Activated CD4-positive, alpha-beta T cell treated with anti-CD3 and anti-CD28 coated beads for 4 hours (primary cell): Measurements from ENCODE around the gene JAZF1.

ENCODE experiments used
- DNase-seq, 2 donors: peaks; one replicate each; pipeline ENCODE4 v3.0.0-alpha.2; 2020

The JAZF1 gene

GRCh38 chr7:28180364-28181147 is at the start of gene JAZF1:
Gene JAZF1, minus strand, starts transcription at chr7:28180795.
- DNase-seq = peak; percentile 51 to 67

DNA sequence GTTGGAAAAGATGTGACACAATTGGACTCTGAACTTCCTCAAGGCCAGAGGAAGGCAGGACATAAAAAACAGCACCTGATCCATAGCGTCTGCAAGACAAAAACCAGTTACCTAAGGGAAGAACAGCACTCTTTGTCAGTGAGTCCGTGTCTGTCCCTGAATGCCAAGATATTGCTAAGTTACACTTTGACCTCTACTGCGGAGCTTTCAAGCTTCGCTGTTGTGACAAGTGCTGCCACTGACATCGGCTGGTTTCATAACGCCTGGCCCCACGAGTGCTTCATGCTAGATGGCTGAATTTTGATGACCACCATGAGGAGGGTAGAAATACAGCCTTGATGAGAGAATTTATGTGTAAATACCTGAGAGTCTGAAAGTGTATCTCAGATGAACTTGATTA is 49.7 kb upstream of the JAZF1 start:
- DNase-seq = no peak

DNA sequence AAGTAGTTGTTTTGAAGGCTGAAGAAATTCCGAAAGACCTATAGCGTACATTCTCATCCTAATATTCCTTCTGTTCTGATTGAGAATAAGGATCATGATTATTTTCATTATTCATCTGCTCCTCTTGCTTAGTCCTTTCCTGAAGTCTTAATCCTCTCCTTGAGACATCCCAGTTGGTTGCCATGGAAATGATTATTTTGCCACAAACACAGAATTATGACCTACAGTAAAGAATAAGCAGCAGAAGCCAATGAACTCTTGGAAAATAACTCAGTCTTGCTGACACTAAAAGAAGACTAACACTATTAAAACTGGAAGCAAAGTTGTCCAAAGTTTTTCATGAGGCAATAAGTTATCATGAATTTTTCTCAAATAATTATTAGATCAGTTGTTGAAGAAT is 47.8 kb upstream of the JAZF1 start:
- DNase-seq = no peak

DNA sequence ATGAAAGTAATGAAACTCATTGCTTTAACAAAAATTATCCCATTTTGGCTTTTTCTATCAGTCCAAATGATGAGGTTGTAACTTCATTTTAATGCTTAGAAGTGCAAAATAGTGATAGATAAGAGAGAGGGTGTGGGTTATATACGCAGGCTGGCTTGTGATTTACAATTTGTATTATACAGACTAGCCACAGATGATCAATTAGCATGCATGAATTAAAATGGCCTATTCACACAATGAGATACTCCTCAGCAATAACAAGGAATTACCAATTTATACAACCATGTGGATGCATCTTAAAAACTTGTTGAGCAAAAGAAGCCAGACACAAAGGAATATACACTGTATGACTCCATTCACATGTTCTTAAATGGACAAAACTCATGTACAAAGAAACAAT is 45.4 kb upstream of the JAZF1 start:
- DNase-seq = no peak

- no peak for DNase-seq
Observed at GRCh38 chr7:28225576-28225975, 45.0 kb upstream of the JAZF1 start.

- DNase-seq = no peak
Observed at GRCh38 chr7:28224675-28225074, 44.1 kb upstream of the JAZF1 start.

GRCh38 chr7:28224172-28224571 is 43.6 kb upstream of the JAZF1 start:
- DNase-seq = no peak

- no peak for DNase-seq
Observed at GRCh38 chr7:28222636-28223035, 42.0 kb upstream of the JAZF1 start.

DNA sequence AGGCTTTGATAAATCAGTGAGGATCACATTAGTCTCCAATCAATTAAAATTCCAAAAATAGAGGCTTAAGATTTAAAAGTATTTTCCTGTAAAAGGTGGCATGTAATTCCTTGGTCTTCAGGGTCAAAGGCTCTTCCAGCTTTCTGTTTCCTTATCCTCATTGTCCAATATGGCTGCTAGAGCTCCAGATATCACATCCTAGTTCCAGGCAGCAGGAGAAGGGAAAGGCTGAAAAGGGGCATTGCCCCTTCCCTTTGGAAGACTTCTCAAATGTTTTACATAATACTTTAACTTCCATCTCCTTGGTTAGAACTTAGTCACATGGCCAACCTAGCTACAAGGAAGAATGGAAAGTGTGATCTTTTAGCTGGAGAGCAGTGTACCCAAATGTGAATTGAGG is 39.2 kb upstream of the JAZF1 start:
- DNase-seq = no peak

GRCh38 chr7:28217143-28217542 is 36.5 kb upstream of the JAZF1 start:
- DNase-seq = no peak

DNA sequence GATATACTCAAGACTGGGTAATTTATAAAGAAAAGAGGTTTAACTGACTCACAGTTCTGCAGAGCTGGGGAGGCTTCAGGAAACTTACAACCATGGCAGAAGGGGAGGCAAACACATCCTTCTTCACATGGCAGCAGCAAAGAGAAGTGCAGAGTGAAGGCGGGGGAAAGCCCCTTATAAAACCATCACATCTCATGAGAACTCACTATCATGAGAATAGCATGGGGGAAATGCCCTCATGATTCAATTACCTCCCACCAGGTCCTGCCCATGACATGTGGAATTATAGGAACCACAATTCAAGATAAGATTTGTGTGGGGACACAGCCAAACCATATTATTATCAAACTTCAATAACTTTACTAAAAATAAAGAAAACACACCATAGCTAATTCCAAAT is 30.4 kb upstream of the JAZF1 start:
- DNase-seq = no peak

- DNase-seq = no peak
Observed at GRCh38 chr7:28208506-28208905, 27.9 kb upstream of the JAZF1 start.

- no peak for DNase-seq
Observed at GRCh38 chr7:28207486-28208158, 27.0 kb upstream of the JAZF1 start.

DNA sequence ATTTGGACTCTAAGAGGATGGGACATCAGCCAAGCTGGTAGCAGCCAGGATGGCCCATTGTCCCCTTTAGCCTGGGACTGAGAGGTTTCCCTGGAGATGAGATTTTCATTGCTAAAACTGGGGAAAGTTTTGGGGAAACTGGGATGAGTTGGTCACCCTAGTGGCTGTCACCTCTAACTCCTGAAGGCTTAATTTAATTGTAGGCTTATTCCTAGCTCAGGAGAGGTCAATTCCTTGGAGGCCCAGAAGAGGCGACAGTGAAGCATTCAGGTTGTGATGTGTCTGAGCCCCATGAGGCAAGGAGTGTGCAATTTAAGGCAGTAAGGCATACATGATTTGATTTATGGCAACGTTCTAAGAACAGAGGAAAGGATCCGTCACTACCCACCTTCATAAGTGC is 24.9 kb upstream of the JAZF1 start:
- DNase-seq = no peak

GRCh38 chr7:28203508-28204240 is 23.1 kb upstream of the JAZF1 start:
- no peak for DNase-seq

- DNase-seq = no peak
Observed at GRCh38 chr7:28202222-28202621, 21.6 kb upstream of the JAZF1 start.

- DNase-seq = no peak
Observed at GRCh38 chr7:28201131-28201530, 20.5 kb upstream of the JAZF1 start.

DNA sequence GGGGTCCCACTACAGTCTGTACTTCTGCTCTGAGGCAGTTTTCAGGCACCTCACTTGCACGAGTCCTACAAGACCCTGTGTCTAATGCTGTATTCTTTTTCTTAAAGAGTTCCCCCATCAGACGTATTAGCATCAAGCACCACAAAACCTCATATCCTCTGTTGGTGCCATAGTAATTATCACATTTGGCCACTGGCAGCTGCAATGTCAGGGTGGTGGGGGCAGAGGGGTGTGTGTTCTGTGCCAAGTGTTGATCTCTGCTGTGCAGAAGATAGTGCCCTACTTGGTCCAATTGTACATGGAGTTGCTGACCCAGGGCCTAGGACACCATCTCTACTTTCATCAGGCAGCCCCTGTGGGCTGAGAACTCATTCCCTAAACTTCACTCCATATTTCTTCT is 20.0 kb upstream of the JAZF1 start:
- DNase-seq = no peak

DNA sequence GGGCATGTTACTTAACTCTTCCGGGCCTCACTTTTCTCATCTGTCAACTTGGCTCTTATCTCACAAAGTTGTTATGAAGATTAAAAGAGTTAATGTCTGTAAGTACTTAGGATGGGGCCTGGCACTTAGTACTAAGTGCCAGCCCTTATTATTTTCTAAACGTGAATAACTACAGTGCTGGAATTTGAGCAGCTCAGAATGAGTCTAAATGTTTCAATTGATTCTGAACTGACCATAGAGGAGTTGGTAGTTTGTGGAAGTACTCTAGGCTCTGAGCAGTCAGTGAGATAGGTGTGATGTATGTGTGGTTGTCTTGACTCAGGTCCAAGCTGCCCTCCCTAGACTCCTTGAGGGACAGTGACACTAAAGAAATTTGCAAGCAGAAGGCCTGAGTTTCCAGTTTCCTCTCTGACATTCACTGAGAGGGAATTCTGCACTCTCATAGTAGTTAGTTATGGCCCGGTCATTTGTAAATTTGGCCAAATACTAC is 18.5 kb upstream of the JAZF1 start:
- DNase-seq = no peak

DNA sequence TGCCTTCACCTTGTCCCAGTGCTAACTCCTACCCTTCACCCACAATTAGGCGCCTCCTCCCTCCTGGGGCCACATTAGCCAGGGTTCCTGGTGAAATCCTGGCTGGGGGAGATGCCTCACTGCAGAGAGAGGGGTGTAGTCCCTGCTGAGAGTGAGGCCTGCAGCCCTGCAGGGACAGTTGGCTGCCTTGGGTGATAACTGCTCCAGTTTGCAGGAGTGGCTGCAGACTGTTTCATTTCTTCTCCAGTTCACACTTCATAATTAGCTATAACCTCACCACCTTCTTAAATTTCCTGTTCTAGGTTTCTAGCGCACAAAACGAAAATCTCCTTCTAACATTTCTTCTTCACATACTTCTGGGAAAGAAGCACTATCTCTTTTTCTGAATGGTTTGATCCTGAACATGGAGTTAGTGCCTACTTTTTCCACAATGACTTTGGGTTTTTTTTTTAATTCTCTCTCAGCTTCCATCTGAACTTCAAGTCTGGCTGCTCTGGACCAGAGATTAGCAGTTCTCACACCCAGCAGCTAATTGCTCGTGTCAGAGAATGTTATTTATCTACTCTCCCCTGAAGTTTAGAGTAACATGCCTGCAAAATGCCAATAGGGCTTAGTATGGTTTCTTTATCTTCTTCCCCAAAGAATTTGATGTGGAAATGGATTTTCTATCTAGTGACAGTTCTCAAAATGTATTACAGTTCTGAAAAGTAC is 15.5 kb upstream of the JAZF1 start:
- no peak for DNase-seq

GRCh38 chr7:28192786-28193585 is 12.4 kb upstream of the JAZF1 start:
- no peak for DNase-seq

DNA sequence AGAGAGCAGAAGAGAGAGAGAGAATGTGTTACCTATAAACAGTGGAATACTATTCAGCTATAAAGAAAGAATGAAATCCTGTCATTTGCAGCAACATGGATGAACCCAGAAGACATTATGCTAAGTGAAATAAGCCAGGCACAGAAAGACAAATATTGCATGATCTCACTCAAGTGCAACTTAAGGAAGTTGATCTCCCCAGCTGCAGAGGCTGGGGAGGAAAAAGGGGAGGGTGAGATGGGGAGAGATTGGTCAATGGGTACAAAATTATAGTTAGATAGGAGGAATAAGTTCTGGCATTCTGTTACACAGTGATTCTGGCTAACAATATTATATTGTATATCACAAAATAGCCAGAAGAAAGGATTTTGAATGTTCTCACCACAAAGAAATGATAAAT is 11.2 kb upstream of the JAZF1 start:
- no peak for DNase-seq
